Measurements from ENCODE around the gene CXorf38. TPM values are rescaled to one million over a fixed set of nuclear protein-coding genes. Genes with fewer than 3 reads are reported as not detected.

The CXorf38 gene
- total and polyA plus RNA-seq, 2 of the 8 experiments (the other 6 are each of a cell fraction or from before 2014, with no cell fraction given): 3.6 to 6.4 TPM

DNA sequence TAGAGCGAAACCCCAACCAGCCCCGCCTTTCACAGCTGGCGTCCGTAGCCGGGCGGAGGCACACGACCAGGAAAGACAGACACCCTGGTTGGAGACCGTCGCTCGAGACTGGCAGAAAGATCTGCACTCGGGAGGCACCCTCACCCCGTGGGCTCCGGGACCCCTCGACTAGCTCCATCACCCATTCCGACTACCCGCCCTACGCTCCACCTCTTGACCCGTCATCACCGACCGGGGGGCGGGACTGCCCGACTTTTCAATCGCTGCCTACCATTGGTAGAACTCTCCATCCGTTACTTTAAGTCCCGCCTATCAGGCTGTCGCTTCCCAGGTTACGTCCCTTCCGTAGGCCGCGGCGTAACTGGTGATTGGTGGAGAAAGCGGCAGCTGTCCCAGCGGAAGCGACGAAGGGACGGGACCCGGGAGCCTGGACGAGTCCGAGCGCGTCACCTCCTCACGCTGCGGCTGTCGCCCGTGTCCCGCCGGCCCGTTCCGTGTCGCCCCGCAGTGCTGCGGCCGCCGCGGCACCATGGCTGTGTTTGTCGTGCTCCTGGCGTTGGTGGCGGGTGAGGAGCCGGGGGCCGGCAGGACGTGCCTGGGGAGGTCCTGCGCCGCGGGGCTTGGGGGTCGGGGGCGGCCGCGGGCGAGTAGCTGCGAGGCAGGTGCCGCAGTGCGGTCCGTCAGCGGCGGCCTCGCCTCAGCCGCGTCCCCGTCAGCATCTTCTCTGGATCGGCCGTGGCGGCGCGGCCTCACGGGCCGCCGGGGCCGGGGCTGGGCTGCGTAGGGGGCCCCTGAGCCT lies 66.6 kb downstream of the CXorf38 start, which contains the start of gene ATP6AP2 (continued):
- TF ChIP-seq BCL11A (IDR thresholded peaks at IDR 0.05; ENCODE audit: low read depth in 2 of 2, low read length in 2 of 2) (no peak), BRCA1 (IDR thresholded peaks at IDR 0.05; ENCODE audit: low read depth, low read length) (no peak), BACH1 (IDR thresholded peaks at IDR 0.05; ENCODE audit: low read length) (no peak), SIN3A (conservative IDR thresholded peaks at IDR 0.05 in 1 of 2, IDR thresholded peaks at IDR 0.05 in 1 of 2; ENCODE audit: low read depth in 1 of 2, low read length in 2 of 2) (peak in 1 of 2 experiments; percentile 37; a peak in 1 of 4 replicates), TCF12 (IDR thresholded peaks at IDR 0.05; ENCODE audit: low read depth, low read length) (no peak)
- TF ChIP-seq, protein P1, sequence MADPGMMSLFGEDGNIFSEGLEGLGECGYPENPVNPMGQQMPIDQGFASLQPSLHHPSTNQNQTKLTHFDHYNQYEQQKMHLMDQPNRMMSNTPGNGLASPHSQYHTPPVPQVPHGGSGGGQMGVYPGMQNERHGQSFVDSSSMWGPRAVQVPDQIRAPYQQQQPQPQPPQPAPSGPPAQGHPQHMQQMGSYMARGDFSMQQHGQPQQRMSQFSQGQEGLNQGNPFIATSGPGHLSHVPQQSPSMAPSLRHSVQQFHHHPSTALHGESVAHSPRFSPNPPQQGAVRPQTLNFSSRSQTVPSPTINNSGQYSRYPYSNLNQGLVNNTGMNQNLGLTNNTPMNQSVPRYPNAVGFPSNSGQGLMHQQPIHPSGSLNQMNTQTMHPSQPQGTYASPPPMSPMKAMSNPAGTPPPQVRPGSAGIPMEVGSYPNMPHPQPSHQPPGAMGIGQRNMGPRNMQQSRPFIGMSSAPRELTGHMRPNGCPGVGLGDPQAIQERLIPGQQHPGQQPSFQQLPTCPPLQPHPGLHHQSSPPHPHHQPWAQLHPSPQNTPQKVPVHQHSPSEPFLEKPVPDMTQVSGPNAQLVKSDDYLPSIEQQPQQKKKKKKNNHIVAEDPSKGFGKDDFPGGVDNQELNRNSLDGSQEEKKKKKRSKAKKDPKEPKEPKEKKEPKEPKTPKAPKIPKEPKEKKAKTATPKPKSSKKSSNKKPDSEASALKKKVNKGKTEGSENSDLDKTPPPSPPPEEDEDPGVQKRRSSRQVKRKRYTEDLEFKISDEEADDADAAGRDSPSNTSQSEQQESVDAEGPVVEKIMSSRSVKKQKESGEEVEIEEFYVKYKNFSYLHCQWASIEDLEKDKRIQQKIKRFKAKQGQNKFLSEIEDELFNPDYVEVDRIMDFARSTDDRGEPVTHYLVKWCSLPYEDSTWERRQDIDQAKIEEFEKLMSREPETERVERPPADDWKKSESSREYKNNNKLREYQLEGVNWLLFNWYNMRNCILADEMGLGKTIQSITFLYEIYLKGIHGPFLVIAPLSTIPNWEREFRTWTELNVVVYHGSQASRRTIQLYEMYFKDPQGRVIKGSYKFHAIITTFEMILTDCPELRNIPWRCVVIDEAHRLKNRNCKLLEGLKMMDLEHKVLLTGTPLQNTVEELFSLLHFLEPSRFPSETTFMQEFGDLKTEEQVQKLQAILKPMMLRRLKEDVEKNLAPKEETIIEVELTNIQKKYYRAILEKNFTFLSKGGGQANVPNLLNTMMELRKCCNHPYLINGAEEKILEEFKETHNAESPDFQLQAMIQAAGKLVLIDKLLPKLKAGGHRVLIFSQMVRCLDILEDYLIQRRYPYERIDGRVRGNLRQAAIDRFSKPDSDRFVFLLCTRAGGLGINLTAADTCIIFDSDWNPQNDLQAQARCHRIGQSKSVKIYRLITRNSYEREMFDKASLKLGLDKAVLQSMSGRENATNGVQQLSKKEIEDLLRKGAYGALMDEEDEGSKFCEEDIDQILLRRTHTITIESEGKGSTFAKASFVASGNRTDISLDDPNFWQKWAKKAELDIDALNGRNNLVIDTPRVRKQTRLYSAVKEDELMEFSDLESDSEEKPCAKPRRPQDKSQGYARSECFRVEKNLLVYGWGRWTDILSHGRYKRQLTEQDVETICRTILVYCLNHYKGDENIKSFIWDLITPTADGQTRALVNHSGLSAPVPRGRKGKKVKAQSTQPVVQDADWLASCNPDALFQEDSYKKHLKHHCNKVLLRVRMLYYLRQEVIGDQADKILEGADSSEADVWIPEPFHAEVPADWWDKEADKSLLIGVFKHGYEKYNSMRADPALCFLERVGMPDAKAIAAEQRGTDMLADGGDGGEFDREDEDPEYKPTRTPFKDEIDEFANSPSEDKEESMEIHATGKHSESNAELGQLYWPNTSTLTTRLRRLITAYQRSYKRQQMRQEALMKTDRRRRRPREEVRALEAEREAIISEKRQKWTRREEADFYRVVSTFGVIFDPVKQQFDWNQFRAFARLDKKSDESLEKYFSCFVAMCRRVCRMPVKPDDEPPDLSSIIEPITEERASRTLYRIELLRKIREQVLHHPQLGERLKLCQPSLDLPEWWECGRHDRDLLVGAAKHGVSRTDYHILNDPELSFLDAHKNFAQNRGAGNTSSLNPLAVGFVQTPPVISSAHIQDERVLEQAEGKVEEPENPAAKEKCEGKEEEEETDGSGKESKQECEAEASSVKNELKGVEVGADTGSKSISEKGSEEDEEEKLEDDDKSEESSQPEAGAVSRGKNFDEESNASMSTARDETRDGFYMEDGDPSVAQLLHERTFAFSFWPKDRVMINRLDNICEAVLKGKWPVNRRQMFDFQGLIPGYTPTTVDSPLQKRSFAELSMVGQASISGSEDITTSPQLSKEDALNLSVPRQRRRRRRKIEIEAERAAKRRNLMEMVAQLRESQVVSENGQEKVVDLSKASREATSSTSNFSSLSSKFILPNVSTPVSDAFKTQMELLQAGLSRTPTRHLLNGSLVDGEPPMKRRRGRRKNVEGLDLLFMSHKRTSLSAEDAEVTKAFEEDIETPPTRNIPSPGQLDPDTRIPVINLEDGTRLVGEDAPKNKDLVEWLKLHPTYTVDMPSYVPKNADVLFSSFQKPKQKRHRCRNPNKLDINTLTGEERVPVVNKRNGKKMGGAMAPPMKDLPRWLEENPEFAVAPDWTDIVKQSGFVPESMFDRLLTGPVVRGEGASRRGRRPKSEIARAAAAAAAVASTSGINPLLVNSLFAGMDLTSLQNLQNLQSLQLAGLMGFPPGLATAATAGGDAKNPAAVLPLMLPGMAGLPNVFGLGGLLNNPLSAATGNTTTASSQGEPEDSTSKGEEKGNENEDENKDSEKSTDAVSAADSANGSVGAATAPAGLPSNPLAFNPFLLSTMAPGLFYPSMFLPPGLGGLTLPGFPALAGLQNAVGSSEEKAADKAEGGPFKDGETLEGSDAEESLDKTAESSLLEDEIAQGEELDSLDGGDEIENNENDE (IDR thresholded peaks at IDR 0.05; ENCODE audit: insufficient replicate concordance, low read length): no peak
- TF ChIP-seq, protein P2, sequence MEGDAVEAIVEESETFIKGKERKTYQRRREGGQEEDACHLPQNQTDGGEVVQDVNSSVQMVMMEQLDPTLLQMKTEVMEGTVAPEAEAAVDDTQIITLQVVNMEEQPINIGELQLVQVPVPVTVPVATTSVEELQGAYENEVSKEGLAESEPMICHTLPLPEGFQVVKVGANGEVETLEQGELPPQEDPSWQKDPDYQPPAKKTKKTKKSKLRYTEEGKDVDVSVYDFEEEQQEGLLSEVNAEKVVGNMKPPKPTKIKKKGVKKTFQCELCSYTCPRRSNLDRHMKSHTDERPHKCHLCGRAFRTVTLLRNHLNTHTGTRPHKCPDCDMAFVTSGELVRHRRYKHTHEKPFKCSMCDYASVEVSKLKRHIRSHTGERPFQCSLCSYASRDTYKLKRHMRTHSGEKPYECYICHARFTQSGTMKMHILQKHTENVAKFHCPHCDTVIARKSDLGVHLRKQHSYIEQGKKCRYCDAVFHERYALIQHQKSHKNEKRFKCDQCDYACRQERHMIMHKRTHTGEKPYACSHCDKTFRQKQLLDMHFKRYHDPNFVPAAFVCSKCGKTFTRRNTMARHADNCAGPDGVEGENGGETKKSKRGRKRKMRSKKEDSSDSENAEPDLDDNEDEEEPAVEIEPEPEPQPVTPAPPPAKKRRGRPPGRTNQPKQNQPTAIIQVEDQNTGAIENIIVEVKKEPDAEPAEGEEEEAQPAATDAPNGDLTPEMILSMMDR (IDR thresholded peaks at IDR 0.05; ENCODE audit: control extremely low read depth in 1 of 3, insufficient read depth in 1 of 3, low read depth in 1 of 3, low read length in 3 of 3): no peak

Data from H1 (cell line).